Measurements from ENCODE around the gene RHOF. TPM values are rescaled to one million over a fixed set of nuclear protein-coding genes. Genes with fewer than 3 reads are reported as not detected.

The RHOF gene
- total and polyA plus RNA-seq, 8 donors = 3.2 to 105 (median 23.3) TPM

DNA sequence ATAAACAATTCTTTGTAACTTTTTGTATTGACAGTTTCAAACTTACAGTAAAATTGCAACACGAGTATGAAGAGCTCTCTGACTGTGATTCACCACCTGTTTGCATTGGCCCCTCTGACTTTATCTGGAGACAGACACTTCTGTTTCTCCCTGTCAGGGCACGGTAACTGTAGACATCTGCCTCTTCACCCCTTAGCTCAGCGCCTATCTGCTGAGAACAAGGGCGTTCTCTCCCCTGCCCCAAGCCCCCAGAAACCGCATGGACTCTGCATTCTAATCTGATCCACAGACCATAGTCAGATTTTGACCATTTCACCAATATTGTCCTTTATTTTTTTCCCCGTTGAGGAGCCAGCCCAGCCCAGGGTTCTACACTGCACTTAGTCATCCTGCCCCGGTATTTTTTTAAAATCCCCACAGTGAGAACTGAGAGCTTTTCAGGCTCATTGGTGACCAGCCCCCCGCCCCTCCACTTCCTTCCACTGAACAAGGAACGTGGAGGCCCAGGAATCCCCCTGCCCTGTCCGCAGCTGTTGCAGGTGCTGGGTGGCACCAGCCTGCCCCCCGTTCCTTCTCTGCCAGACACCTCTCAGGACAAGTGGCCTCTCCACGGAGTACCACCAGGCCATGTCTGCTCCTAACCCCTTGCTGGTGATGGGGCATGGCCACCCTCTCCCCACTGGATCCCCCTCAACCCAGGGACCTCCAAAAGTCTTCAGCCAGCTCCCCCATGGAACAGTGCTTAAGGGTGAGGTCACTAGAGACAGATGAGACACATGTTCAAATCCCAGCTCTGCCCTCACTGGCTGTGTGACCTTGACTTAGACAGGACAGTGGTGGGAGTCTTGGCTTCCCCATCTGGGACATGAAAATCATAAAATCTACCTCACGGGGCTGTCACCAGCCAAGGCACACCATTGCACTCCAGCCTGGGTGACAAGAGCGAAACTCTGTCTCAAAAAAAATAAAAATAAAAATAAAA, 11.2 kb downstream of the RHOF start:
- peak in 1 of 2 donors; percentile 23 for DNase-seq
- intact Hi-C loops (cut with DNase I; ENCODE audit: low total_unique reads) = no loop called here
- Histone ChIP-seq H3K27ac (peak overlapping the region in 4 of 5 donors; percentile 25 to 68 (median 66)), H3K36me3 (peaks cover 3 to 33% (median 29%) of the 10 kb centered on the region in 4 donors), H3K27me3 (no peaks in the 10 kb centered on the region), H3K4me1 (peaks cover 11 to 60% (median 31%) of the 10 kb centered on the region in 4 donors), H3K9me3 (no peaks in the 10 kb centered on the region), H3K4me3 (peak overlapping the region in 1 of 4 donors; percentile 8)
- WGBS, 5 donors = 32 to 55% (median 38%) methylated on average over 13 to 14 of the region's 14 CpGs
- no peak for TF ChIP-seq POLR2A (IDR thresholded peaks at IDR 0.05)
- TF ChIP-seq POLR2AphosphoS5 (IDR thresholded peaks at IDR 0.05) = no peak
- TF ChIP-seq CTCF (IDR thresholded peaks at IDR 0.05) = no peak
- TF ChIP-seq EP300 (IDR thresholded peaks at IDR 0.05) = no peak

DNA sequence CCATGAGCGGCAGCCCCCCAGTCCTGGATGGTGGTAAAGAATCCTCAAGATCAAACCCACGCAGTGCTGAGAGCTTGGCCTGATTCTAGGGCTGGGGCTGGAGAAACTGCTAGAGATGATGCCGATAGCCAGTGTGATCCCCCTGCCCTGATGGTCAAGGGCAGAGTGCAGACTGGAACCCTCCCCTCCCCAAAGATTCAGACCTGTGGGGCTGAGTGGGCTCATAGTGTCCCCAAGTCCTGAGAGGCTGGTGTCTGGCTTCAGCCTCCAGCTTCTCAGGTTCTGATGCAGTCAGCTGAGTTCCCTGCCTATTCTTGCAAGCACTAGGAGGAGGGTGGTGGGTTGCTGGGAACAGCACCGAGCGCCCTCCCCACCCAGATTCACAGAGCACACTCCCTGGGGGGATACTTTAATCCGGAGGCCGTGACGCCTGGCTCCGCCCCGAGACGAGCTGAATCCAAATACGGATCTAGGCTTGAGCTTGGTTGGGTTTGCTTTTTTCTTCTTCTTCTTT, 11.9 kb downstream of the RHOF start:
- 37 to 54% (median 45%) methylated on average over 12 of the region's 12 CpGs for WGBS, 5 donors
- Histone ChIP-seq H3K36me3 (peaks cover 3 to 33% (median 29%) of the 10 kb centered on the region in 4 donors), H3K27ac (peak overlapping the region in 3 of 5 donors; percentile 66 to 68 (median 66)), H3K9me3 (no peaks in the 10 kb centered on the region), H3K4me3 (peak overlapping the region in 1 of 4 donors; percentile 8), H3K4me1 (peaks cover 7 to 53% (median 24%) of the 10 kb centered on the region in 4 donors), H3K27me3 (no peaks in the 10 kb centered on the region)
- intact Hi-C loops (cut with DNase I; ENCODE audit: low total_unique reads) = no loop called here
- DNase-seq = peak in 1 of 2 donors; percentile 62
- TF ChIP-seq POLR2A (IDR thresholded peaks at IDR 0.05) (no peak), CTCF (IDR thresholded peaks at IDR 0.05) (no peak), EP300 (IDR thresholded peaks at IDR 0.05) (no peak), POLR2AphosphoS5 (IDR thresholded peaks at IDR 0.05) (no peak)

- WGBS, 5 donors = 87 to 96% (median 92%) methylated on average over 11 of the region's 11 CpGs
Measured at GRCh38 chr12:121780429-121780828, 13.1 kb downstream of the RHOF start.

More at GRCh38 chr12:121780429-121780828, 13.1 kb downstream of the RHOF start:
- Histone ChIP-seq H3K4me3 (no peak overlapping the region), H3K27me3 (no peaks in the 10 kb centered on the region), H3K4me1 (peaks cover 11 to 51% (median 25%) of the 10 kb centered on the region in 4 donors), H3K36me3 (peaks cover 3 to 34% (median 30%) of the 10 kb centered on the region in 4 donors), H3K9me3 (no peaks in the 10 kb centered on the region), H3K27ac (peak overlapping the region in 1 of 5 donors; percentile 66)
- no peak for DNase-seq
- TF ChIP-seq CTCF (IDR thresholded peaks at IDR 0.05) = no peak
- TF ChIP-seq EP300 (IDR thresholded peaks at IDR 0.05) = no peak
- TF ChIP-seq POLR2AphosphoS5 (IDR thresholded peaks at IDR 0.05) = no peak
- no peak for TF ChIP-seq POLR2A (IDR thresholded peaks at IDR 0.05)
- intact Hi-C loops (cut with DNase I; ENCODE audit: low total_unique reads) = no loop called here

Data from stomach (tissue), 9 donors.